Mucosa of rectum (tissue), 2 donors: Measurements from ENCODE around the gene CACNG5.

Experiments used
- H3K27ac ChIP-seq, 2 donors: one replicate each; pipeline ENCODE4 v1.7.0; 2013; ENCODE audit warnings: inconsistent platforms in 2 of 2, low read depth in 2 of 2, low read length in 2 of 2
- H3K27me3 ChIP-seq, 2 donors: one replicate each; pipeline ENCODE4 v1.7.0; 2013; ENCODE audit warnings: low read length in 2 of 2; ENCODE audit not compliant: control insufficient read depth in 2 of 2, insufficient read depth in 2 of 2
- H3K36me3 ChIP-seq, 2 donors: one replicate each; pipeline ENCODE4 v1.7.0; 2013; ENCODE audit warnings: low read length in 2 of 2; ENCODE audit not compliant: control insufficient read depth in 2 of 2, insufficient read depth in 2 of 2
- H3K4me1 ChIP-seq, 2 donors: one replicate each; pipeline ENCODE4 v1.7.0; 2013; ENCODE audit warnings: low read length in 2 of 2, mild to moderate bottlenecking in 1 of 2; ENCODE audit not compliant: control insufficient read depth in 2 of 2, insufficient read depth in 2 of 2
- H3K4me3 ChIP-seq, 2 donors: one replicate each; pipeline ENCODE4 v1.7.0; 2013; ENCODE audit warnings: low read length in 2 of 2
- H3K9ac ChIP-seq, 2 donors: one replicate each; pipeline ENCODE4 v1.7.0; 2013; ENCODE audit warnings: low read length in 2 of 2, low read depth in 1 of 2, mild to moderate bottlenecking in 1 of 2
- H3K9me3 ChIP-seq, 2 donors: one replicate each; pipeline ENCODE4 v1.7.0; 2013; ENCODE audit warnings: low read length in 2 of 2; ENCODE audit not compliant: control insufficient read depth in 2 of 2
- donor health status: healthy.
- donor health status: Normal muscosa, but diverticular disease.

The CACNG5 gene

DNA sequence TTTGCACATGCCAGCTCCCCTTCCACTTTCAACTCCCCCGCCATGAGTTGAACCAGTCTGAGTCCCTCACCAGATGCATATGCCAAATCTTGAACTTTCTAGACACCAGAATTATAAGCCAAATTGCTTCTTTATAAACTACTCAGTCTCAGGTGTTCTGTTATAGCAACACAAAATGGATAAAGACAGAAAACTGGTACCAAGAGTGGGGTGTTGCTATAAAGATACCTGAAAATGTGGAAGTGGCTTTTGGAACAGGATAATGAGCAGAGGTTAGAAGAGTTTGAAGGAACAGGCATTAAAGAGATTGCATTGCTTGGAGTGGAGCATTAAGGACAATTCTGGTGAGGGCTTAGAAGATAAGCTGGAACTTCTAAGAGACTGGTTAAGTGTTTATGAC lies 17.2 kb upstream of the CACNG5 start:
- H3K9ac ChIP-seq, result no peak overlapping the region
- peaks cover 0 to 2% of the 10 kb centered on the region in 2 donors for H3K27me3 ChIP-seq
- no peaks in the 10 kb centered on the region for H3K4me1 ChIP-seq
- H3K4me3 ChIP-seq, result no peak overlapping the region
- no peaks in the 10 kb centered on the region for H3K9me3 ChIP-seq
- H3K36me3 ChIP-seq, result no peaks in the 10 kb centered on the region
- H3K27ac ChIP-seq, result no peak overlapping the region

DNA sequence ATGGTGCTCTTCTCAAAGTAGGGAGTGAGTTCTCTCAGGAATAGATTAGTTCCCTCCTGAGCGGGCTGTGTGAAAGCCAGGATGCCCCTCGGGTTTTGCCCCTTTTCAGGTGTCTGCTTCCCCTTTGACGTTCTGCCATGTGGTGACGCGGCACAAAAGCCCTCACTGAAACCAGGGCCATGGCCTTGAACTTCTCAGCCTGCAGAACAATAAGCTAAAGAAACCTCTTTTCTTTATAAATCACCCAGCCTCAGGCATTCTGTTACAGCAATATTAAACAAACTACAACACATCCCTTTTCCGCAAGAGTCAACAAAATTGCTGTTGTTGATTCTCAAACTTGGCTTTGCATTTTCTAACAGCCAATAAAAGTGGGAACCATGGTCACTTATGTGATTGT lies 15.5 kb upstream of the CACNG5 start:
- Histone ChIP-seq H3K27ac (no peak overlapping the region), H3K9ac (no peak overlapping the region), H3K9me3 (no peaks in the 10 kb centered on the region), H3K36me3 (no peaks in the 10 kb centered on the region), H3K4me3 (no peak overlapping the region), H3K4me1 (no peaks in the 10 kb centered on the region), H3K27me3 (peaks cover 0 to under 1% of the 10 kb centered on the region in 2 donors)

DNA sequence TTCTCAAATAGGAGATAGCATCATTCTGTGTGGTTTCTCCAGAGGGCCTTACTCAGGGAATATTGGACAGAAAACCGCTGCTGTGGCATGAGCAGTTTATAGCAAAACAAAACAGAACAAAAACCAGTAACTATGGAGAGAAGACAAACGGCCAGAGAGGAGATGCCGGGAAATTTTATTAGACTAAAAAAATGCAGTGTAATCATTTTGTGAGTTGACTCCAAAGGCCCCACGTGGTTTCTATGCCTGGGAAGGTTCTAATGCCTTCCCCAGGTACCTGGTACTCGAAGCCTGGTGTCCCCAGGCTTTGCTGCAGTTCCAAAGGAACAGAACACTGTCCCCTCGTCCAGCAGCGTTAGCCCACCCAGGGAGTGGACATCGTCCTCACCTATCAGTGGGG lies 12.9 kb upstream of the CACNG5 start:
- no peaks in the 10 kb centered on the region for H3K4me1 ChIP-seq
- H3K27me3 ChIP-seq, result no peaks in the 10 kb centered on the region
- no peak overlapping the region for H3K4me3 ChIP-seq
- no peaks in the 10 kb centered on the region for H3K36me3 ChIP-seq
- H3K9ac ChIP-seq, result no peak overlapping the region
- no peaks in the 10 kb centered on the region for H3K9me3 ChIP-seq
- no peak overlapping the region for H3K27ac ChIP-seq

GRCh38 chr17:66826856-66827255 lies 8.1 kb upstream of the CACNG5 start:
- no peak overlapping the region for H3K9ac ChIP-seq
- no peak overlapping the region for H3K4me3 ChIP-seq
- H3K4me1 ChIP-seq, result no peaks in the 10 kb centered on the region
- peaks cover 2 to 3% of the 10 kb centered on the region in 2 donors for H3K27me3 ChIP-seq
- no peaks in the 10 kb centered on the region for H3K9me3 ChIP-seq
- H3K27ac ChIP-seq, result no peak overlapping the region
- H3K36me3 ChIP-seq, result no peaks in the 10 kb centered on the region

GRCh38 chr17:66829386-66829864 lies 5.5 kb upstream of the CACNG5 start:
- H3K4me3 ChIP-seq, result no peak overlapping the region
- H3K4me1 ChIP-seq, result no peaks in the 10 kb centered on the region
- no peak overlapping the region for H3K9ac ChIP-seq
- H3K27me3 ChIP-seq, result peaks cover 9 to 12% of the 10 kb centered on the region in 2 donors
- H3K27ac ChIP-seq, result no peak overlapping the region
- no peaks in the 10 kb centered on the region for H3K9me3 ChIP-seq
- H3K36me3 ChIP-seq, result no peaks in the 10 kb centered on the region

DNA sequence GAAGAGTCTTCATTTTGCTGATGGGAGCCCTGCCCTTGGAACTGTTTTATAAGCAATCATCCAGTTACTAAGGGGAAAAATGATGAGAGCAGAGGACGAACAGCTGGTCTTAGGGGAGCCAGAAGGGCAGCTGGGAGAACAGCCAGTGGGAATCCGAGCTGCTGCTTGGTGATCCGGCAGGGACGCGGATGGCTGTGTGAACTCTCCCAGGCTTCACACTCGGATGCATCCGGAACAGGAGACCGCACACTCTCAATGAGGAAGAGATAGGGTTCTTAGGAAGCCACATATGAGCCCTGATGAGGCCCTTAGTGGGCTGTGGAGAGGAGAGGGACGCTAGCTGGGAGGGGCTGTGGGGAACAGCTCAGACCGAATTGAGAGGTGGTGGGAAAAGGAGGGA lies 5.0 kb upstream of the CACNG5 start:
- H3K36me3 ChIP-seq, result no peaks in the 10 kb centered on the region
- H3K27me3 ChIP-seq, result peaks cover 9 to 13% of the 10 kb centered on the region in 2 donors
- no peak overlapping the region for H3K4me3 ChIP-seq
- no peak overlapping the region for H3K9ac ChIP-seq
- H3K4me1 ChIP-seq, result no peaks in the 10 kb centered on the region
- H3K9me3 ChIP-seq, result no peaks in the 10 kb centered on the region
- H3K27ac ChIP-seq, result no peak overlapping the region

DNA sequence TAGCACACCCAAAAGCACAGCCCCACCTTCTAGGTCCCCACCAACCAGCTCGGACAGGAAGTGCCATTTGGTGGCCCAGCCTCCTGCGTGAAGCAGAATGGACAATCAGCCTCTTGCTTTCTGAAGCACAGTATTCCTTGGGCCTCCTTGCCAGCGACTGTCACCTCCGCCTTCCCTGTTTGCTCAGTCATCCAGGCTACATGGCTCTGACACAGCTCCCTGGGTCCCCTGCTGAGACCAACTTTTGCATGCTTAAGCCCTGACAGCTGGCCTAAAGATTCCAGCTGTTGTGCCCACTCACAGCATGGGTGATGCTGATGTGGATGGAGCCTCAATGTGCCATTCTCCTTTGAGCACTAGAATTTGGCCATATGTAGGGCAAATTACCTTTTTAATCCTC lies 4.5 kb upstream of the CACNG5 start:
- no peaks in the 10 kb centered on the region for H3K4me1 ChIP-seq
- H3K4me3 ChIP-seq, result no peak overlapping the region
- H3K9me3 ChIP-seq, result no peaks in the 10 kb centered on the region
- no peaks in the 10 kb centered on the region for H3K36me3 ChIP-seq
- peaks cover 13 to 16% of the 10 kb centered on the region in 2 donors for H3K27me3 ChIP-seq
- no peak overlapping the region for H3K27ac ChIP-seq
- no peak overlapping the region for H3K9ac ChIP-seq

DNA sequence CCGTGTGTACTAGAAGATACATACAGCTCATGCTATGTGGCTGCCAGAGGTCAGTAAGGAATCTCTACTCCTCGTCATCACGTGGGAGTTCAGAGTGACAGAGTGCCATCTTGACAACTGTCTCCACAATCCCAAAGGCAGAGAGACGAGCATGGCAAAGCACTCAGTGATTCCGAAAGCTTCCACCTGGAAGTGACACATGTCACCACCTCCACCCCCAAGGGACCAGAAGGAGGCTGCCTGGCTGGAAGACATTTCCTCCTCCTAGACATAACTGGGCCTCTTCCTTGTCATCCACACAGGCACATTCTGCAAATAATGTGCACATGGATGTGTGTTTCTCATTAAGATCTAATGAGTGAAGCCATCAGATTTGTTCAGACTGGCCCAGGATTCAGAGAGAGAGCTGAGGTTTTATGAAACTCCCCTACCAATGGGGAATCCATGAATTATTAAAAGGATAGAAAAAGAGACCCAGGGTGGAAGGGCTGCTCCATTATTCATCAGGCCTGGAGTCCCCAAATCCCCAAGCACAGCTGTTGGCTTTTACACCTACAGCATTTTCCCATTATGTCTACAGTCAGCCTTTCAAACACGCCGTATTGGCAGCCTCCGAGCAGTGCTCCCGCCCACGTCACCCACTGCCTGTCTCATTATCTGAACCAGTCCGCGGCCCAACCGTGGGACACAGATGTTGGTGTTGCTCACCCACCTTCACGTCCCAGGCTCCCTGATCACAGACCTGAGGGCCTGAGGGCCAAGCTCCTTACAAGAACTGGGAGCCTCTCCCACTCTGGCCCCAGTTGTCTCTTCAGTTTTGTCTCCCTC lies 3.3 kb upstream of the CACNG5 start:
- H3K36me3 ChIP-seq, result no peaks in the 10 kb centered on the region
- no peak overlapping the region for H3K4me3 ChIP-seq
- no peak overlapping the region for H3K9ac ChIP-seq

GRCh38 chr17:66833201-66833600 lies 1.7 kb upstream of the CACNG5 start:
- H3K27ac ChIP-seq, result no peak overlapping the region
- no peaks in the 10 kb centered on the region for H3K36me3 ChIP-seq
- no peaks in the 10 kb centered on the region for H3K4me1 ChIP-seq
- H3K9ac ChIP-seq, result no peak overlapping the region
- H3K9me3 ChIP-seq, result no peaks in the 10 kb centered on the region
- no peak overlapping the region for H3K4me3 ChIP-seq
- H3K27me3 ChIP-seq, result peaks cover 18 to 24% of the 10 kb centered on the region in 2 donors

More for the DNA sequence above, 3.3 kb upstream of the CACNG5 start:
- H3K9me3 ChIP-seq, result no peaks in the 10 kb centered on the region
- no peaks in the 10 kb centered on the region for H3K4me1 ChIP-seq
- peaks cover 16 to 24% of the 10 kb centered on the region in 2 donors for H3K27me3 ChIP-seq
- no peak overlapping the region for H3K27ac ChIP-seq

- Histone ChIP-seq H3K4me3 (no peak overlapping the region), H3K27me3 (peaks cover 20 to 24% of the 10 kb centered on the region in 2 donors), H3K36me3 (no peaks in the 10 kb centered on the region), H3K4me1 (no peaks in the 10 kb centered on the region), H3K9ac (no peak overlapping the region), H3K9me3 (no peaks in the 10 kb centered on the region), H3K27ac (no peak overlapping the region)
Observed at GRCh38 chr17:66834426-66834918, 445 bp upstream of the CACNG5 start.
